ENCODE results near the gene HSD17B4.
A peak's percentile ranks its signal among the peaks of the same experiment; 100 is the strongest.
"Not testable (repeated sequence)": the region's sequence is repeated elsewhere in the genome, so short reads cannot be mapped to it uniquely, and the experiment has no call there.

The HSD17B4 gene

GRCh38 chr5:119420169-119420568, 32.1 kb upstream of the HSD17B4 start:
- in situ Hi-C loops (cut with MboI; ENCODE audit: low pct_unique_long_range_greater_than_20kb, low sequenced_read_pairs, unreplicated experiment): no loop called here
- TF ChIP-seq CTCF (IDR thresholded peaks at IDR 0.05; ENCODE audit: extremely low read depth, insufficient read depth, missing control alignments): no peak
- DNase-seq (ENCODE audit: low spot score): no peak

GRCh38 chr5:119426057-119426456, 26.2 kb upstream of the HSD17B4 start:
- in situ Hi-C loops (cut with MboI; ENCODE audit: low pct_unique_long_range_greater_than_20kb, low sequenced_read_pairs, unreplicated experiment): no loop called here
- no peak for TF ChIP-seq CTCF (IDR thresholded peaks at IDR 0.05; ENCODE audit: extremely low read depth, insufficient read depth, missing control alignments)
- DNase-seq (ENCODE audit: low spot score): no peak

GRCh38 chr5:119427060-119427459, 25.2 kb upstream of the HSD17B4 start:
- in situ Hi-C loops (cut with MboI; ENCODE audit: low pct_unique_long_range_greater_than_20kb, low sequenced_read_pairs, unreplicated experiment): no loop called here
- TF ChIP-seq CTCF (IDR thresholded peaks at IDR 0.05; ENCODE audit: extremely low read depth, insufficient read depth, missing control alignments): no peak
- no peak for DNase-seq (ENCODE audit: low spot score)

GRCh38 chr5:119427596-119427995, 24.7 kb upstream of the HSD17B4 start:
- DNase-seq (ENCODE audit: low spot score); in situ Hi-C loops (cut with MboI; ENCODE audit: low pct_unique_long_range_greater_than_20kb, low sequenced_read_pairs, unreplicated experiment): not testable (repeated sequence)

- DNase-seq (ENCODE audit: low spot score); in situ Hi-C loops (cut with MboI; ENCODE audit: low pct_unique_long_range_greater_than_20kb, low sequenced_read_pairs, unreplicated experiment): not testable (repeated sequence)
Observed at GRCh38 chr5:119428166-119428565, 24.1 kb upstream of the HSD17B4 start.

GRCh38 chr5:119428574-119428973, 23.7 kb upstream of the HSD17B4 start:
- DNase-seq (ENCODE audit: low spot score); in situ Hi-C loops (cut with MboI; ENCODE audit: low pct_unique_long_range_greater_than_20kb, low sequenced_read_pairs, unreplicated experiment): not testable (repeated sequence)

GRCh38 chr5:119432674-119433237, 19.5 kb upstream of the HSD17B4 start:
- DNase-seq (ENCODE audit: low spot score); in situ Hi-C loops (cut with MboI; ENCODE audit: low pct_unique_long_range_greater_than_20kb, low sequenced_read_pairs, unreplicated experiment): not testable (repeated sequence)

GRCh38 chr5:119435436-119436132, 16.7 kb upstream of the HSD17B4 start:
- in situ Hi-C loops (cut with MboI; ENCODE audit: low pct_unique_long_range_greater_than_20kb, low sequenced_read_pairs, unreplicated experiment): no loop called here

GRCh38 chr5:119437785-119438586, 14.3 kb upstream of the HSD17B4 start:
- DNase-seq (ENCODE audit: low spot score); in situ Hi-C loops (cut with MboI; ENCODE audit: low pct_unique_long_range_greater_than_20kb, low sequenced_read_pairs, unreplicated experiment): not testable (repeated sequence)

More at GRCh38 chr5:119435436-119436132, 16.7 kb upstream of the HSD17B4 start:
- peak; percentile 70 for TF ChIP-seq CTCF (IDR thresholded peaks at IDR 0.05; ENCODE audit: extremely low read depth, insufficient read depth, missing control alignments)
- peak; percentile 26 for DNase-seq (ENCODE audit: low spot score)

GRCh38 chr5:119438587-119438917, 13.7 kb upstream of the HSD17B4 start:
- in situ Hi-C loops (cut with MboI; ENCODE audit: low pct_unique_long_range_greater_than_20kb, low sequenced_read_pairs, unreplicated experiment); DNase-seq (ENCODE audit: low spot score): not testable (repeated sequence)

Data from GM13977 (cell line).